ENCODE data around the gene CDSN.

DNA sequence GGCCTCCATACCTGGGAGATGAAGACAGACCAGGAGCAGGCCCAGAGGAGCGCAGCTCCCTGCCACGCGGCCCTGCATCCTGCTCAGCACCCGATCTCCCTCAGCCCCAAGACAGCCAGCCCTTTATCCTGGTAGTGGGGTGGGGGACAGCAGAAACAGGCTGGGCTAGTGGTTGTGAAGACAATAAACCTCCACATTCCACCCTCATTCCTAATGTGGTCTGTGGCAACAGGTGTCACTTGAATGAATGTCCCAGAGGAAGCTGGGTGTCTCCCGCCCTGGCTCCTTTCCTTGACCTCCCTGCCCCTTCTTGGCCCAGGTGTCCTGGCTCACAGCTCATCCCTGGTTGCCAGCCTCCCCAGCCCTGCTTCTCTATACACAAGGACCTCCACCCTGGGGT, 7.8 kb downstream of the CDSN start, which contains the start of gene C6orf15:
- TF ChIP-seq, protein P1, sequence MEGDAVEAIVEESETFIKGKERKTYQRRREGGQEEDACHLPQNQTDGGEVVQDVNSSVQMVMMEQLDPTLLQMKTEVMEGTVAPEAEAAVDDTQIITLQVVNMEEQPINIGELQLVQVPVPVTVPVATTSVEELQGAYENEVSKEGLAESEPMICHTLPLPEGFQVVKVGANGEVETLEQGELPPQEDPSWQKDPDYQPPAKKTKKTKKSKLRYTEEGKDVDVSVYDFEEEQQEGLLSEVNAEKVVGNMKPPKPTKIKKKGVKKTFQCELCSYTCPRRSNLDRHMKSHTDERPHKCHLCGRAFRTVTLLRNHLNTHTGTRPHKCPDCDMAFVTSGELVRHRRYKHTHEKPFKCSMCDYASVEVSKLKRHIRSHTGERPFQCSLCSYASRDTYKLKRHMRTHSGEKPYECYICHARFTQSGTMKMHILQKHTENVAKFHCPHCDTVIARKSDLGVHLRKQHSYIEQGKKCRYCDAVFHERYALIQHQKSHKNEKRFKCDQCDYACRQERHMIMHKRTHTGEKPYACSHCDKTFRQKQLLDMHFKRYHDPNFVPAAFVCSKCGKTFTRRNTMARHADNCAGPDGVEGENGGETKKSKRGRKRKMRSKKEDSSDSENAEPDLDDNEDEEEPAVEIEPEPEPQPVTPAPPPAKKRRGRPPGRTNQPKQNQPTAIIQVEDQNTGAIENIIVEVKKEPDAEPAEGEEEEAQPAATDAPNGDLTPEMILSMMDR (IDR thresholded peaks at IDR 0.05): no peak
- TF ChIP-seq POLR2A (IDR thresholded peaks at IDR 0.05): no peak

All from esophagus squamous epithelium (tissue), 4 donors.